Ishikawa (cell line): ENCODE data around the gene ENDOD1.

Experiments used
- CEBPB ChIP-seq: IDR thresholded peaks from 2 replicates; pipeline ENCODE4 v1.6.1; 2012
- CREB1 ChIP-seq: IDR thresholded peaks from 2 replicates; pipeline ENCODE4 v1.6.1; 2012; ENCODE audit warnings: low read depth
- EGR1 ChIP-seq: IDR thresholded peaks from 2 replicates; pipeline ENCODE4 v1.6.1; 2012
- EP300 ChIP-seq: IDR thresholded peaks from 2 replicates; pipeline ENCODE4 v1.6.1; 2012; ENCODE audit warnings: borderline replicate concordance
- FOXM1 ChIP-seq: IDR thresholded peaks from 2 replicates; pipeline ENCODE4 v1.6.1; 2012; ENCODE audit warnings: low read depth, borderline replicate concordance
- MAX ChIP-seq: IDR thresholded peaks from 2 replicates; pipeline ENCODE4 v1.6.1; 2012
- NFIC ChIP-seq: IDR thresholded peaks from 2 replicates; pipeline ENCODE4 v1.6.1; 2012
- RAD21 ChIP-seq: IDR thresholded peaks from 2 replicates; pipeline ENCODE4 v1.6.1; 2012; ENCODE audit warnings: low read depth
- REST ChIP-seq: IDR thresholded peaks from 2 replicates; pipeline ENCODE4 v1.6.1; 2012; ENCODE audit warnings: low read depth, mild to moderate bottlenecking
- TAF1 ChIP-seq: IDR thresholded peaks from 2 replicates; pipeline ENCODE4 v1.6.1; 2012; ENCODE audit warnings: low read depth, mild to moderate bottlenecking
- TCF12 ChIP-seq: IDR thresholded peaks from 2 replicates; pipeline ENCODE4 v1.6.1; 2012; ENCODE audit warnings: low read depth
- TEAD4 ChIP-seq: IDR thresholded peaks from 2 replicates; pipeline ENCODE4 v1.6.1; 2012
- USF1 ChIP-seq: IDR thresholded peaks from 2 replicates; pipeline ENCODE4 v1.6.1; 2012
- YY1 ChIP-seq: IDR thresholded peaks from 2 replicates; pipeline ENCODE4 v1.6.1; 2012; ENCODE audit warnings: low read depth
- ZBTB7A ChIP-seq: IDR thresholded peaks from 2 replicates; pipeline ENCODE4 v1.6.1; 2012; ENCODE audit warnings: low read depth

The ENDOD1 gene

GRCh38 chr11:95144313-95145235 is 54.9 kb downstream of the ENDOD1 start:
- no peak for TF ChIP-seq USF1
- no peak for TF ChIP-seq EP300
- TF ChIP-seq CEBPB = no peak
- TF ChIP-seq ZBTB7A = no peak
- no peak for TF ChIP-seq EGR1
- no peak for TF ChIP-seq YY1
- no peak for TF ChIP-seq REST
- no peak for TF ChIP-seq TAF1
- no peak for TF ChIP-seq TCF12
- no peak for TF ChIP-seq FOXM1

- TF ChIP-seq NFIC (0 out of 2 replicates have a peak, but pooled peaks have one; percentile 12), TEAD4 (no peak)
These were observed 55.9 kb downstream of the ENDOD1 start for GRCh38 chr11:95145430-95146060.

- TF ChIP-seq TCF12 (no peak), REST (no peak)
These were observed 57.8 kb downstream of the ENDOD1 start for GRCh38 chr11:95147364-95147905.

GRCh38 chr11:95148406-95148805 is 58.8 kb downstream of the ENDOD1 start:
- TF ChIP-seq CREB1 (no peak), TCF12 (no peak), EGR1 (no peak), RAD21 (no peak), FOXM1 (no peak), EP300 (no peak), ZBTB7A (no peak), NFIC (no peak), TEAD4 (no peak), YY1 (no peak), USF1 (no peak), MAX (no peak), TAF1 (no peak), REST (no peak), CEBPB (no peak)

GRCh38 chr11:95148938-95149337 is 59.3 kb downstream of the ENDOD1 start:
- TF ChIP-seq TEAD4 (no peak), EP300 (no peak), MAX (no peak), TAF1 (no peak), NFIC (no peak), YY1 (no peak), EGR1 (no peak), CREB1 (no peak), RAD21 (no peak), REST (no peak), FOXM1 (no peak), CEBPB (no peak), ZBTB7A (no peak), TCF12 (no peak)
